Osteocyte (in vitro differentiated cells): ENCODE data around the gene POLD4. TPM values are rescaled to one million over a fixed set of nuclear protein-coding genes. Genes with fewer than 3 reads are reported as not detected.

Source experiments
- DNase-seq: peaks from one replicate; pipeline ENCODE4 v3.0.0; 2021; ENCODE audit warnings: mixed read lengths; ENCODE audit not compliant: unreplicated experiment; ENCODE audit errors: extremely low spot score
- H3K27ac Mint-ChIP-seq: one replicate; pipeline ENCODE4 v1.8.0; 2021; ENCODE audit warnings: mild to moderate bottlenecking, mixed read lengths; ENCODE audit not compliant: unreplicated experiment
- H3K27me3 Mint-ChIP-seq: one replicate; pipeline ENCODE4 v1.8.0; 2021; ENCODE audit warnings: mixed read lengths; ENCODE audit not compliant: unreplicated experiment
- H3K36me3 Mint-ChIP-seq: one replicate; pipeline ENCODE4 v1.8.0; 2021; ENCODE audit warnings: mixed read lengths; ENCODE audit not compliant: unreplicated experiment
- H3K4me1 Mint-ChIP-seq: one replicate; pipeline ENCODE4 v1.8.0; 2021; ENCODE audit warnings: mixed read lengths; ENCODE audit not compliant: unreplicated experiment
- H3K4me3 Mint-ChIP-seq: one replicate; pipeline ENCODE4 v1.8.0; 2021; ENCODE audit warnings: mild to moderate bottlenecking, moderate library complexity, mixed read lengths; ENCODE audit not compliant: unreplicated experiment
- H3K9me3 Mint-ChIP-seq: one replicate; pipeline ENCODE4 v1.8.0; 2021; ENCODE audit warnings: mixed read lengths; ENCODE audit not compliant: unreplicated experiment
- CTCF ChIP-seq: fragments of 200-600 bp; sonication (generic); IDR thresholded peaks from 2 replicates; pipeline ENCODE4 v1.5.0; 2021; ENCODE audit warnings: antibody characterized with exemption, mild to moderate bottlenecking, moderate library complexity
- total RNA-seq: library from RNA; stranded (reverse); gene quantifications from 2 replicates; pipeline ENCODE4 v1.2.1, GENCODE V29; 2021

The POLD4 gene
- total RNA-seq, 1 donor from 2014 or later = 64.0 TPM

GRCh38 chr11:67372321-67372992, 19.1 kb upstream of the POLD4 start:
- Mint-ChIP-seq H3K27ac (no peak overlapping the region), H3K4me3 (peak overlapping the region; percentile 74), H3K4me1 (peaks cover 56% of the 10 kb centered on the region), H3K27me3 (no peaks in the 10 kb centered on the region), H3K9me3 (no peaks in the 10 kb centered on the region), H3K36me3 (no peaks in the 10 kb centered on the region)
- no peak for TF ChIP-seq CTCF
- DNase-seq = no peak

- peaks cover 59% of the 10 kb centered on the region for H3K4me1 Mint-ChIP-seq
- peak overlapping the region; percentile 75 for H3K27ac Mint-ChIP-seq
- H3K27me3 Mint-ChIP-seq = no peaks in the 10 kb centered on the region
- H3K4me3 Mint-ChIP-seq = peak overlapping the region; percentile 74
- TF ChIP-seq CTCF = no peak
- no peaks in the 10 kb centered on the region for H3K9me3 Mint-ChIP-seq
- no peak for DNase-seq
- no peaks in the 10 kb centered on the region for H3K36me3 Mint-ChIP-seq
Observed at GRCh38 chr11:67371911-67372320, 18.6 kb upstream of the POLD4 start.

- peak overlapping the region; percentile 74 for H3K4me3 Mint-ChIP-seq
- TF ChIP-seq CTCF = peak; percentile 49
- H3K27ac Mint-ChIP-seq = peak overlapping the region; percentile 75
Observed at GRCh38 chr11:67371189-67371910, 18.0 kb upstream of the POLD4 start.

GRCh38 chr11:67370351-67371076, 17.2 kb upstream of the POLD4 start:
- no peak for DNase-seq
- Mint-ChIP-seq H3K27me3 (no peaks in the 10 kb centered on the region), H3K9me3 (no peaks in the 10 kb centered on the region), H3K4me1 (peaks cover 64% of the 10 kb centered on the region), H3K36me3 (peaks cover 4% of the 10 kb centered on the region), H3K4me3 (peak overlapping the region; percentile 44), H3K27ac (peak overlapping the region; percentile 75)
- TF ChIP-seq CTCF = no peak

More at GRCh38 chr11:67371189-67371910, 18.0 kb upstream of the POLD4 start:
- Mint-ChIP-seq H3K4me1 (peaks cover 60% of the 10 kb centered on the region), H3K27me3 (no peaks in the 10 kb centered on the region), H3K36me3 (no peaks in the 10 kb centered on the region), H3K9me3 (no peaks in the 10 kb centered on the region)
- DNase-seq = no peak
